Left cardiac atrium (tissue), 4 donors: Measurements from ENCODE around the gene BMP6. TPM values are rescaled to one million over a fixed set of nuclear protein-coding genes. Genes with fewer than 3 reads are reported as not detected.

Experiments used
- ATAC-seq, 2 donors: fragments of 200-7000 bp; cut with Tn5 transposase; one replicate each; pipeline ENCODE4 v1.9.1; 2020; ENCODE audit warnings: mild to moderate bottlenecking in 2 of 2, moderate library complexity in 2 of 2
- DNase-seq: peaks from one replicate; pipeline ENCODE4 v3.0.0-alpha.2; 2020
- intact Hi-C, 2 donors: fragments of 100-400 bp; cut with DNase I; formaldehyde crosslinking; loops; one replicate each; pipeline versions ENCODE4 v1.14.1 to v1.15.1; 2022 to 2023
- long read RNA-seq: library from polyadenylated mRNA; unstranded; transcript quantifications from one replicate; pipeline ENCODE4 v2.0.0, GENCODE V29; 2021
- total RNA-seq, 2 donors: library from RNA; stranded (reverse); fragmentation: NEBNext Ultra II Directional; extraction: Animal tissue kit (Norgen Biotek cat#: 25700); gene quantifications; one replicate each; pipeline ENCODE4 v1.2.1, GENCODE V29; 2021
- donor health status: DM: no; HTN: yes; CAD: no.
- donor health status: DM: no; HTN: yes; CAD: no; lungs with severe emphysema.
- donor health status: DM: yes; HTN: yes; CAD: no.
- donor health status: Dilated cardiomyopathy.

BMP6 gene
- 10 to 100 TPM in 1 of 2 donors, 1 to 10 TPM in 1; 2.1 to 13.4 TPM for total RNA-seq
- long read RNA-seq, partial matches to known transcripts = 0 of 1 reads
- long read RNA-seq, other reads (novel, unspliced or antisense) = 0 of 1 reads

GRCh38 chr6:7725849-7726415 is at the start of gene BMP6:
TSS of gene BMP6 (plus strand) at chr6:7726099. CDS start at chr6:7726956, 857 bp downstream.
- DNase-seq (peak; percentile 91), ATAC-seq (peak; percentile 91 to 97)
- intact Hi-C loops = loop anchor here (10.0 kb wide), 2 partner anchors 179 to 189 kb away; partner anchors contain the start of gene TXNDC5 (in 1 of the 2)

- ATAC-seq (no peak), DNase-seq (no peak)
- intact Hi-C loops = no loop called here
Observed at GRCh38 chr6:7677229-7677628, 48.7 kb upstream of the BMP6 start.

DNA sequence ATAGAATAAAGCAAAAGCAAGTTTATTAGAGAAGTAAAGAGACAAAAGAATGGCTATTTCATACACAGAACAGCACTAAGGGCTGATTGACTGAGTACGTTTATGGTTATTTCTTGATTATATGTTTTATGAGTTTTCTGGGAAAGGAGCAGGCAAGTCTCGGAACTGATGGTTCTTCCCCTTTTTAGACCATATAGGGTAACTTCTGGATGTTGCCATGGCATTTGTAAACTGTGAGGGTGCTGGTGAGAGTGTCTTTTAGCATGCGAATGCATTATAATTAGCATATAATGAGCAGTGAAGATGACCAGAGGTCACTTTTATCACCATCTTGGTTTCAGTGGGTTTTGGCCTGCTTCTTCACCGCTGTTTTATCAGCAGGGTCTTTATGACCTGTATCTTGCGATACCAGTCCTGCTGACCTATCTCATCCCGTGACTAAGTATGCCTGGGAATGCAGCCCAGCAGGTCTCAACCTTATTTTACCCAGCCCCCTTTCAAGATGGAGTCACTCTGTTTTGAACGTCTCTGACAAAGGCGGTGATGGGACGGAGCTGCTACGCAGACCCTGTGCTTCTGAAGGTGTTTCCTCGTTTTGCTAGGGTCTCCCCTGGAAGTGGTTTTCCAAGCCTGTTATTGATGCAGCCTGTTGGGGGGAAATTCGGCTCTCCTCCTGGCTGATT is 45.4 kb upstream of the BMP6 start:
- DNase-seq (no peak), ATAC-seq (no peak)
- intact Hi-C loops = no loop called here

- intact Hi-C loops = no loop called here
- DNase-seq (no peak), ATAC-seq (no peak)
Observed at GRCh38 chr6:7681449-7681848, 44.5 kb upstream of the BMP6 start.

DNA sequence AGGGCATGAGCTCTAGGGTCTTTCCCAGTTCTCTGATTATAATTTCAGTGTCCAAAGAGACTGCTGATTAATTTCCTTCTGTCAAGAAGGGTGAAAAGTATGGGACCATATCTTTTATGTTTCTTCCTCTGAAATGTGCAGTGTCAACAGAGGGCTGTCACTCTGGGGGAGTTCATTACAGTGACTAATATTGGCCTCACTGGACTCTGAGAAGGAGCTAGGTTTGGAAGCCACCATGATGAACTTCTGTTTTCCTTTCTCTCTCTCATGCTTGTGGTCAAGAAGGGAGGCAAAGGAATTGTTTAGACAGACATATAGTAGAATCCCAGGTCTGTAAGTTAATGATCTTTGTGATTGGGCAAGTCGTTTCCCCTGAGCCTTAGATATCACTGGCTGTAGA is 41.8 kb upstream of the BMP6 start:
- ATAC-seq = no peak
- no peak for DNase-seq
- intact Hi-C loops = no loop called here

DNA sequence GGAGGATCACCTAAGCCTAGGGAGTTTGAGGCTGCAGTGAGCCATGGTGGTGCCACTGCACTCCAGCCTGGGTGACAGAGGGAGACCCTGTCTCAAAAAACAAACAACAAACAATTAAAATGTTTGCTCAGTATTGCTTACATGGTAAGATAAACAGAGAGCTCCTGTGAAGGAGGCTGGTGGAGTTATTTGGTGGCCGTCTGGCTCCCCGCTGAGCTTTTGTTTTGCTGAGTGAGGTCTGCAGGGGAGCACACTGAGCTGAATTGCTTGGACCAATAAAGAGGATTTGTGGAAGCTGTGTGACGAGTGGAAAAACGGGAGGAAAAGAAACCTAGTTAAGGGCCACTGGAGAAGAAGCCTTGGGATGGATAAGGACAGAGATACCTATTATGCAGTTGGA is 41.1 kb upstream of the BMP6 start:
- DNase-seq (no peak), ATAC-seq (no peak)
- intact Hi-C loops = no loop called here

- intact Hi-C loops = no loop called here
- no peak for DNase-seq
- ATAC-seq = no peak
Observed at GRCh38 chr6:7685276-7685675, 40.6 kb upstream of the BMP6 start.

DNA sequence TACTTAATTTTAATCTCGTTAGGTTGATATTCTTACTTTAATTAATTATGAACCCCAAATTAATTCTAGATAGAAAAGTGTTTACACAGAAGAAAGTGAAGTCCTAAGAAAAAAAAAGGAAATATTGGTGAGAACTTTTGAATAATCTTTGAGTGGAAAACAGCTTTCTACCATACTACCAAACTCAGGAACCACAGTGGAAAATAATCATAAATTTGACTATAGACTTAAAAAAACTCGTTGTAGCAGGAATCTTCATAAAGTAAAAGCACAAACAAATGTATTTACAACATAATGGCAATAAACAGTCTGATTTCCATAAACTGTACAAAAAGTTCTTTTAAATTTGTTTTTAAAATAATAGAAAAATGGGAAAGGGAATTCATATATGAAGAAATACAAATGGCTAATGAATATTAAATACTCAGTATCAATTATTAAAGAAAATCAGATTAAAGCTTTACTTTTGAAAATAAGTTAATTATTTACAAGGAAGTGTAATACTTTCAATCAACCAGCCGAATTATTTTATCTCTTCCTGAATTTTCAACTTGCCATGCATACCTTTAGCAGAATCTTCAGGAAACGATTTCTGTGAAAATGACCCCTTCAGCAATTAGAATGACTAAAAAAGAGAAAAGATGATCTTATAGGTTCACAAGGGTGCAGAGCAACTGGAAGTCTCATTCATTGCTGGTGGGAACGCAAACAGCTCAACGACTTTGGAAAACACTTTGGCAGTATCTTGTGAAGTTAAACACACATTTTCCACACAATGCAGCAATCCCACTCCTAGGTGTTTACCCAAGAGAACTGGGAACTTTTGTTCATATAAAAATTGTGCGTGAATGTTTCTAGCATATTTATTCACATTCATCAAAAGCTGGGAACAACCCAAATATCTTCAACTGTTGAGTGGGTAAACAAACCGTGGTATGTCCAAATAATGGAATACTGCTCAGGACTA is 38.5 kb upstream of the BMP6 start:
- DNase-seq (no peak), ATAC-seq (no peak)
- intact Hi-C loops = no loop called here

DNA sequence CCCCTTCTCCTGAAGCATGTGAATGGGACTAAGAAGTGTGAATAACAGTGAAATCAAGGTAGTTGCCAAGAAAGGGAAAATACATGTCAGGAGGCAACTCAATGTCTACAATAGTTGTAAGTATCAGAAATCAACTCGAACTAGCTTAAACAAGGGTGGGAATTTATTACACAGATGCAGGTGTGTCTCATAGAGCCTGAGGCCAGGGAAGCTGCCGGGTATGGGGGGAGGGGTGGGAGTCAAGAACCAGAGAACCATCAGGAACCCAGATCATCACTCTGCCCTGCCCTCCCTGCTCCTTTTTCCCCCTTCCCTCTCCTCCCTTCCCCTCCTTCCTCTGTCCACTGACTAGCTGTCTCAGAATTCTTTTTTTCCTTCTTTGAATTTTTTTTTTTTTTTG is 34.9 kb upstream of the BMP6 start:
- no peak for ATAC-seq
- intact Hi-C loops = no loop called here
- DNase-seq = no peak

DNA sequence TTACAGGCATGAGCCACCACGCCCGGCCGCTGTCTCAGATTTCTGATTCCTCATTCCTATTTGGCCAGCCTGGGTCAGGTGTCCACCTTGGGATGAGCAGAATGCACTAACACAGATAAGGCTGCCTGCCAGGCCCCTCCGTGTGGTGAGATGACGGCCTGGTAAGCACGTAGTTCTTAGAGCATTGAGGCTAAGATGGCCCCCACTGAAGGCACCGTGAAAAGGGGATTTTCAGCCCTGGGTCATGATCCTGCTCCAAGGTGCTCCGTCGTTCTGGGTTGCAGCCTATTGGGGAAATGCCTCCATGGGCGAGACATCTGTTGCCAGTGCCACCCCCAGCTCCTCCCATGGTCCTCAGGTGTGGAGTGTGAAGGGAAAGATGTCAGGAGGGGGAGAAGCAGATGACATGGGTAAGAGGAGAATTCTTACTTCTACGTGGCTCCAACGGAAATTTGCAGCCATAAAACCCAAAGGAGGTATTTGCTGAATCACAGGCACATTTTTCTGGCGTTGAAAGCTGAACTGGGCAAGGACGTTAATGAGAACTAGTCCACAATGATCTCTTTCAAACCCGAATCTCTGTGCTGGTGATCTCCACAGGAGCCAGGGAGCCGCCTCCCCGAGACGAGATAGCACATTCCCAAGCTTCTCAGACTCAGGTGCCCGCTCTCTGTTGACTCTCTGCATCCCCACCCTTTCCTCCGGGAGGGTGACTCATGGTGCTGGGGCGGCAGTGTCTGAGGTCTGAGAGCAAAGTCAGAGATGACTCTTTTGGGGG is 34.0 kb upstream of the BMP6 start:
- DNase-seq (peak; percentile 43), ATAC-seq (peak in 1 of 2 donors; percentile 82)
- intact Hi-C loops = no loop called here

GRCh38 chr6:7692453-7692784 is 33.5 kb upstream of the BMP6 start:
- no peak for DNase-seq
- no peak for ATAC-seq
- intact Hi-C loops = no loop called here

GRCh38 chr6:7693827-7694226 is 32.1 kb upstream of the BMP6 start:
- intact Hi-C loops = no loop called here
- DNase-seq = no peak
- ATAC-seq = no peak

GRCh38 chr6:7696061-7696460 is 29.8 kb upstream of the BMP6 start:
- intact Hi-C loops = no loop called here
- ATAC-seq (no peak), DNase-seq (no peak)

DNA sequence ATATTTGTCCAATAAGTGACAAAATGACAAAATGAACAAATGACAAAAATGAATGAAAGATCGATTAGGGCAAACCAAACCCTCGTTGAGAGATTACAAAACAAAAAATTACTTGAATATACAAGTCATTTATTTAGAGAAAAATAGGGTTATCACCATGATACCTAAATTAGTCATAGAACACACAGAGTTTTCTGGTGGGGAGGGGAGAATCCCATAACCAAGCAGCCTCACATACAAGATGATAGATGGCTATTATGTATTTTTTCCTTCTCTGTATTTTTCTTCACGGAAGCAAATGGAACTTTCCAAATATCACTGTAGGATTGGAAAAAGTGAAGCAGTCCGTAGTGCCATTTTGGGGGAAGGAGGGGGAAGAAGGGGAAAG is 28.5 kb upstream of the BMP6 start:
- intact Hi-C loops = no loop called here
- ATAC-seq (no peak), DNase-seq (no peak)

DNA sequence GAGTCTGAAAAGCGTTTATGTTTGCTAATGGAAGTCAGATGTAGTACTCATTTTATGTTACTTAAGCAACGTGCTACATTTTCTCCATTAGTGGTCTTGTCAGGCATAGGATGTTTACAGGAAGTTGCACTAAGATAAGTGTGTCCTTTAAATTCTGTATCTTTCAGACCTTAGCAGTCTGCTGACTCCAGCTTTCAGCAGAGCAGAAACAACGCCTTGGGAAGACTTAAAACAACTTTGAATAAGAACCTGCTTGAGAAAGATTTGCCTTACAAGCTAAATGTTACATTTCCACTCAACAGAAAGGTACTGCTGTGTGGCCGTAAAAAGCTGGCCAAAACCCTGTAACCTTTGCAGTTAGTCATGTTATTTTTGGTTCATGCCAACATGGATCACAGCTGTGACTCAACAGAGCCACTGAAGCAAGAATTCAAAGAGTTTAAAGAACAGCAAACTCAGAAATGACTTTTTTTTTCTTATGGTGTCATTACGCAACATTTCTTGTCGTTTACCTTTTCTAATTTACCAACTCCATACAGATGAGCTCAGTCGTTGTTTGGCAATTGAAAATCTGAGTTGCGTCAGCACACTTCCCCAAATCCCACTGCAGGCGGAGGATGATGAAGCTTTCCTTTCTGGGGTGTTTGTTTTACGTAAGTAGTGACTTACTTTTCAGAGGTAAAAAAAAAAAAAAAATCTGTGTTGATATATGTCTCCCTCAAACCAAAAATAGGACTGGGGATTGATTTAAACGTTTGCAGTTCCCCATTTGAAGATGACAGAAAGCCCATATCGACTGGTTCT is 27.9 kb upstream of the BMP6 start:
- ATAC-seq (peak in 1 of 2 donors; percentile 75), DNase-seq (peak; percentile 25)
- intact Hi-C loops = no loop called here

GRCh38 chr6:7701212-7701834 is 24.6 kb upstream of the BMP6 start:
- intact Hi-C loops = no loop called here
- no peak for ATAC-seq

GRCh38 chr6:7703148-7703680 is 22.7 kb upstream of the BMP6 start:
- DNase-seq = no peak
- no peak for ATAC-seq
- intact Hi-C loops = no loop called here

More at GRCh38 chr6:7701212-7701834, 24.6 kb upstream of the BMP6 start:
- DNase-seq = no peak

GRCh38 chr6:7705483-7705882 is 20.4 kb upstream of the BMP6 start:
- DNase-seq = no peak
- ATAC-seq = no peak
- intact Hi-C loops = no loop called here
